NOMO-1 treated with dmso at 0.1 percent for 144 hours (cell line): ENCODE measurements around the gene PIK3R6.

ENCODE experiments used
- DNase-seq: peaks from one replicate; lab custom pipeline; 2025; ENCODE audit not compliant: unreplicated experiment; lab: John Stamatoyannopoulos, UW

Gene PIK3R6

GRCh38 chr17:8798846-8799569 lies 68.5 kb downstream of the PIK3R6 start, which contains the start of gene MFSD6L:
MFSD6L (minus strand) TSS chr17:8799365; CDS start chr17:8799120, 245 bp downstream.
- no peak for DNase-seq

DNA sequence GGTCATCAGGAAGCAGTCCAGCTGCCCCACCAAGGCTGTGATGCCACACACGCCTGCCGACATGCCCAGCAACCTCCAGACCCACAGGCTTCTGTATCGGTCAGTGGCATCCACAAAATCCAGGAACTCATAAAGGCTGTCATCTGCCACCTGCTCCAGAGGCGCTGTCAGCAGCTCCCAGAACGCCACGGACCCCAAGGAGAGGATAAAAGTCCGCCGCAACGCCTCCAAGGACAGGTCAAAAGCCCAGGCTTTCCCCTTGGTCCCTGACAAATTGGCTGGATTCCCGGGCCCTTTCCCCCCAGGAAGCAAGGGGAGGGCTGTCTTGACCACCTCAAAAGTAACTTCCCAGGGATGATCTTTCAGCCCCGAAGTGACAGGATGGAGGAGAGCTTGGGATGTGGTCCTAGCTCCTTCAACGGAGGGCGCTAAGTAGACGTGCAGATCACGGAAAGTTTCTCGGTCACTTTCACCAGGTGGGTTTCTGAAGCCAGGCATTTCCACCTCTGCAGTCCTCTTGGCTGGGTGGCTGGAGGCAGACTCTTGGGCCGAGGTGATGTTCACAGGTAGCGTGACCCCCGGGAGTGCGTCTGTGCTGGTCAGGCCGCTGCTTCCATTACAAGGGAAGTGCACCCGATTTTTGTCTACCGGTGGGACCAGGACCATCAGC lies 69.2 kb downstream of the PIK3R6 start:
- DNase-seq: no peak

- DNase-seq: no peak
Observed at GRCh38 chr17:8797621-8798175, 69.8 kb downstream of the PIK3R6 start.

DNA sequence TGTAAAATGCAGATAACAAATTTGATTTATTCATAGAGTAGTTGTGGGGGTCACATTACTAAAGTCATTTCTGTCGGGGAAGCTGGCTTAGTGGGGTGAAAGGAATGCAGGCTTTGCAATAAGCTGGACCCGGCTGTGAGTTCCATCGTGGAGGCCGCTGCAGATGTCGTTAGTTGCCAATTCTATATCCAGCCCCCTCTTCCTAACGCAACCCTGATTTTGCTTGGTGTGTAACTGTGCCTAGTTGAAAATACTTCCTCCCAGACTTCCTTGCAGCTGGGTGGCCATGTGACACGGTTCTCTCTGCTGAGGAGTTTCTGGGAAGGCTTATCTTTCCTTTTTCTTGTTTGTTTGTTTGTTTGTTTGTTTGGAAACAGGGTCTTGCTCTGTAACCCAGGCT lies 72.8 kb downstream of the PIK3R6 start:
- no peak for DNase-seq

DNA sequence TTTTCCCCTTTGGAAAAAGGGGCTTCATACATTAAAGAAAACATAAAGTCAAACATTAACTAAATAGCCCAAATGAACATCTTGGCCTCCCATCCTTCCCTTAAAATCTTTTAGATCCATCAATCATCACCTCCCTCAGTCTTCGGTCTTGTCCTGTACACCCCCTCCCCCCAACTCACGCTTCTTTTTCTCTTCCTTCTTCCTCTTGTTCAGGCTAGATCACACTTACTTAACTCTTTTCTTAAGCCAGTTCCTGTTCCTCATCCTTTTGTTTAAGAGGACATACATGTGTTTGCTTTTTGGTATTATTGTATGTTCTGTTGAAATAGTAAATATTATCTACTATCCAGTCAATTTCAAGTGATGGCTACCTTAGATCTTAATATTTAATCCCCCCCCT lies 73.8 kb downstream of the PIK3R6 start:
- peak; percentile 30 for DNase-seq

- no peak for DNase-seq
Observed at GRCh38 chr17:8792646-8793045, 74.8 kb downstream of the PIK3R6 start.

- no peak for DNase-seq
Observed at GRCh38 chr17:8791910-8792270, 75.6 kb downstream of the PIK3R6 start.

DNA sequence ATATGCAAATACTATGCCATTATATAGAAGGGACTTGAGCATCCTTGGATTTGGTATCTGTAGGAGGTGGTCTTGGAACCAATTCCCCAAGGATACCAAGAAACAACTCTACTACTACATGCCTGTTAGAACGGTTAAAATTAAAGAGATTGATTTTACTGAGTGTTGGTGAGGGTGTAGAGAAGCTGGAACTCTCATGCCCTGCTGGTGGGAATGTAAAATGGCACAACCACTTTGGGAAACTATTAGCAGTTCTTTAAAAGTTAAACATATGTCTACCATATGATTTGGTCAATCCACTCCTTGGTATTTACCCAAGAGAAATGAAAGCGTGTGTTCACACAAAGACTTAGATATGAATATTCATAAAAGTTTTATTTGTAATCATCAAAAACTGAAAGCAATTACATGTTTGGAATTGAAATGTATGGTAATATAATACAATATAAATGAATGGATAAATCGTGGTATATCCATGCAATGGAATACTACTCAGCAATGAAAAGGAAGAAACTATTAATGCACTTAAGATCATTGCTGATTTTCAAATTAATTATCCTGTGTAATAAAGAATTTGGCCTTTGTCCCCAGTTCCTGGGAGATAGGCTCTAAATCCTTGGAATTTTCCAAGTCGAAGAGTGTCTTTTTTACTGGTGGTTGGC lies 76.1 kb downstream of the PIK3R6 start:
- DNase-seq: no peak

GRCh38 chr17:8789743-8790142 lies 77.7 kb downstream of the PIK3R6 start:
- no peak for DNase-seq

- no peak for DNase-seq
Observed at GRCh38 chr17:8788998-8789397, 78.5 kb downstream of the PIK3R6 start.

DNA sequence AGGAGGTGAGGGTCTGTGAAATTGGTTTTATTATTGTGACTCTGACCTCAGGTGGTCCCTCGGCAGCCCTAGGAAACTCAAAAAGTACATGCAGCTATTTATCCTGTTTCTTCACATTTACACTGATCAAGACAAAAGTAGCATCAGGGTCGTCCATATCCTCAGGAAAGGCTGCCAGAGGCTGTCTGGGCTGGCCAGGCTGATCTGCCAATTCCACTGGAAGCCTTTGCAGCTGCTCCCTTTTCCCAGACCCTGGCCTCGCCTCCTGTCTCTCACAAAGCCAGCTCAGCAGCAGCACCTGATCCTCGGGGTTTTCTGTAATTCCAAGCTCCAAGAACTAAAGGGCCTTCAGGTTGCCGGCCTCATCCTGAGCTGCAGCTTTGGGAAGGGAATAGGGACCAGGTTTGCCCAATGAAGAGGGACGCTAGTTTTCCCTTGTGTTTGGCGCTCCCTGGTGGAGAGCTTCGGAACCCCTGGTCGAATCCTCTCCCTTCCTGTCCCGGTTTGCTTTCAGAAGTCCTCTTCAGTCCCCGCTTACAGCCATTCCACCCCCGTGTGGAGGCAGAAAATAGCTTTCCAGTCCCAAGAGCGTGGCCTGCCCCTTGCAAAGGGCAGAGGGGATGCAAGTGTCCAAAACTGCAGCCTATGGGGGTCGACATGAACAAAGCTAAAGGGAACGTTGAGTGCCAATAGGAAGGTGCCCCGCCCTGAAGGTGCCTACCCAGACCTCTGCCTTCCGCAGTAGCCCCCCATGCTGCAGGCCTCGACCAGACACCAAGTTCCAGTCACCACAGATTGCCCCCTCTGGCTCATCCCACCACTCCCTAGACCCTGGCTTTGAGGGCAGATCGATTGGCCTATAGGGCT lies 81.7 kb downstream of the PIK3R6 start:
- DNase-seq: no peak

DNA sequence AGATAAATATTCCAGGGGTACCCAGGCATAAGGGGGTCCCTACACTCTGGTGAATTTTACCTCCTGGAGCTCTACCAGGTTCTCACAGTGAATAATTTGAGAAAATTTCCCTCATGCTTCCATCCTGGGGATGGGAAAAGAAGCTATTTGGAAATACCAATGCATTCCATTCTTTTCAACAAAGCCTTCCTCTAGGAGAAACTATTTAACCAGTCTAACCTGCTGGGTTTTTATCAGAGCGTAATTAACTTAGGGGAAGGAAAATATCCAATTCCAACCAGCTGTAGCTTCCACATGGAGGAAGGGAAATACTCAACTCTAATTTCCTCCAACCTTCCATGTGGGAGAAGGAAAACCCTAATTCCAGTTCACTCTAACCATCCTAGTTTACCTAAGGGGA lies 85.3 kb downstream of the PIK3R6 start:
- no peak for DNase-seq

DNA sequence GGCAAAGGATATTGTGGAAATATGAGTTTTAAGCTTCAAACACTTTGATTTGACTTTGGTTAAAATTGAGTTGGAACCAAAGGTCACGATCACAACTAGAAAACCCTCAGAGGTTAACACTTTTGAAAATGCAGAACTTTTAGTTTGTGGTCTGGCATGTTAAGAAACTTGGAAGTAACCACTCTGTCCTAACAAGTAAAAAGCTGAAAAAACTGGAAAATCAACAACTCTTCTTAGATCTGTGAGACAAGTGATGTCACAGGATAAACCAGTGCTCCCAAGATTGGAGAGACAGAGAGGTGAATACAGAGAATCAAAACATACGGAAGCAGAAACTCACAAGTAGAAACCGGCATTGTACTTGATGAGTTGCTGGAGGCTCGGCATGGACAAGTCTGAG lies 85.7 kb downstream of the PIK3R6 start:
- DNase-seq: no peak

GRCh38 chr17:8776881-8777280 lies 90.6 kb downstream of the PIK3R6 start:
- DNase-seq: no peak

GRCh38 chr17:8776248-8776647 lies 91.2 kb downstream of the PIK3R6 start:
- no peak for DNase-seq

DNA sequence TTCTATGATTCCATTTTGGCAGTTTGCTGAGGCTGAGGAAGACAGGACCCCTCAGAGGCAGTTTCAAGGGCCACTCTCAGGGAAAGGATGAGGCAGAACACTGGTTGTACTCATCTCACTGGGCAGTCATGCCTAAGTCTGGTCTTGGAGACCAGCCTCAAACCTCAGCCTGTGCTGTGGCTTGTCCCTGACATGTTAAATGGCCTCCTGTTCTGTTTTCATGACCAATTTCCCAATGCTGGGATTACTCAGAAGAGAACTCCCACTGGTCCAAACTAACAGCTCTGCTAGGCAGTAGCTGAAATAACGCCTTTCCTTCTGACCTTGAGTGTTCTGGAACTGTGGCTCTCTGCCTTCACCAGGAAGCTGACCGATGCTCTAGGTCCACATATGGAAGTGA lies 100.7 kb downstream of the PIK3R6 start:
- no peak for DNase-seq

- no peak for DNase-seq
Observed at GRCh38 chr17:8762012-8762411, 105.5 kb downstream of the PIK3R6 start.

- DNase-seq: no peak
Observed at GRCh38 chr17:8758137-8758596, 109.3 kb downstream of the PIK3R6 start, which contains the start of gene SPDYE4. SPDYE4 (minus strand) TSS chr17:8758546; CDS start chr17:8758382, 164 bp downstream.

DNA sequence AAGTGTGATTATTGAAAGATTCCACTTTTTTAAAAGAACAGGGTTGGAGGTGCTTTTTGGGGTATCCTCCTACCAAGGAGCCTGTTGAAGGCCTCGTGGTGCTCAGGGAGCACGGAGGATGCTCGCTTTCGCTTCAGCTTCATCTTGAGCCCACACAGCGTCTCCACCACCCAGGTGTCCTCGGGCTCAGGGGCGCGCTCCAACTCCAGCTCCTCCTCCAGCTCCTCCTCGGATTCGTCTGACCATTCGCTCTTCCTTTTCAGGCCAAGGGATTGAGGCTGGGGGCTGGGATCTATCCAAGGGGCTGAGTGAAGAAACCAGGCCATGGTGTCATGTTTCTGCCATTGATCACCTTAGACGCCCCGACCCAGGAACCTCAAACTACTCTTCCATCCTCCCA lies 110.3 kb downstream of the PIK3R6 start:
- no peak for DNase-seq

GRCh38 chr17:8755590-8756255 lies 111.8 kb downstream of the PIK3R6 start:
- no peak for DNase-seq
